WERI-Rb-1 (cell line): ENCODE results near the gene LRRC10B.

Source experiments
- DNase-seq: peaks from one replicate; pipeline ENCODE4 v3.0.0-alpha.2; 2020
- H3K27ac ChIP-seq: fragments of 250-450 bp; sonication (Bioruptor Pico); 2 replicates; pipeline ENCODE4 v1.5.1; 2020; ENCODE audit warnings: mild to moderate bottlenecking, moderate library complexity
- H3K27me3 ChIP-seq: fragments of 250-450 bp; sonication (Bioruptor Pico); 2 replicates; pipeline ENCODE4 v1.5.1; 2021; ENCODE audit warnings: mild to moderate bottlenecking, low read depth, moderate library complexity; ENCODE audit not compliant: insufficient read depth, severe bottlenecking
- H3K36me3 ChIP-seq: fragments of 250-450 bp; sonication (Bioruptor Pico); 2 replicates; pipeline ENCODE4 v1.5.1; 2020; ENCODE audit warnings: mild to moderate bottlenecking, moderate library complexity
- H3K4me3 ChIP-seq: 2 replicates; pipeline ENCODE4 v1.5.1; 2011; ENCODE audit warnings: low read depth, mild to moderate bottlenecking, control low read depth, low read length
- H3K9me3 ChIP-seq: fragments of 250-450 bp; sonication (Bioruptor Pico); 2 replicates; pipeline ENCODE4 v1.5.1; 2021; ENCODE audit warnings: mild to moderate bottlenecking, moderate library complexity; ENCODE audit not compliant: severe bottlenecking
- TF ChIP-seq, protein P1 (sequence below): IDR thresholded peaks from 2 replicates; pipeline ENCODE4 v1.5.1; 2011; ENCODE audit warnings: low read depth, mild to moderate bottlenecking, control low read depth, inconsistent platforms, low read length

LRRC10B gene

DNA sequence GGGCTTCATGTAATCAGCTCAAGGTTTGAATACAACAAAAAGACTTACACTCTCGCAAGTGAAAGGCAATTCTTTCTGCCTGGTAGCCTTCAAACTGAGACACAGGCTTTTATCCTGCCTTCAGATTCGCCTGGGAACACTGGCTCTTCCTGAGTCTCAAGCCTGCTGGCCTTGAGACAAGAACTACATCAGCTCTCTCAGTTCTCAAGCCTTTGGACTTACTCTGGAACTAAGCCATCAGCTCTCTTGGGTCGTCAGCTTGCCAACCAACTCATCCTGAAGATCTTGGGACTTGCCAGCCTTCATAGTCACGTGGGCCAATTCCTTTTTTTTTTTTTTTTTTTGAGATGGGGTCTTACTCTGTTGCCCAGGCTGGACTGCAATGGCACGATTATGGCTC is 35.7 kb upstream of the LRRC10B start:
- Histone ChIP-seq H3K9me3 (no peaks in the 10 kb centered on the region), H3K36me3 (no peaks in the 10 kb centered on the region), H3K27me3 (no peaks in the 10 kb centered on the region), H3K4me3 (no peak overlapping the region), H3K27ac (no peak overlapping the region)
- TF ChIP-seq, protein P1, sequence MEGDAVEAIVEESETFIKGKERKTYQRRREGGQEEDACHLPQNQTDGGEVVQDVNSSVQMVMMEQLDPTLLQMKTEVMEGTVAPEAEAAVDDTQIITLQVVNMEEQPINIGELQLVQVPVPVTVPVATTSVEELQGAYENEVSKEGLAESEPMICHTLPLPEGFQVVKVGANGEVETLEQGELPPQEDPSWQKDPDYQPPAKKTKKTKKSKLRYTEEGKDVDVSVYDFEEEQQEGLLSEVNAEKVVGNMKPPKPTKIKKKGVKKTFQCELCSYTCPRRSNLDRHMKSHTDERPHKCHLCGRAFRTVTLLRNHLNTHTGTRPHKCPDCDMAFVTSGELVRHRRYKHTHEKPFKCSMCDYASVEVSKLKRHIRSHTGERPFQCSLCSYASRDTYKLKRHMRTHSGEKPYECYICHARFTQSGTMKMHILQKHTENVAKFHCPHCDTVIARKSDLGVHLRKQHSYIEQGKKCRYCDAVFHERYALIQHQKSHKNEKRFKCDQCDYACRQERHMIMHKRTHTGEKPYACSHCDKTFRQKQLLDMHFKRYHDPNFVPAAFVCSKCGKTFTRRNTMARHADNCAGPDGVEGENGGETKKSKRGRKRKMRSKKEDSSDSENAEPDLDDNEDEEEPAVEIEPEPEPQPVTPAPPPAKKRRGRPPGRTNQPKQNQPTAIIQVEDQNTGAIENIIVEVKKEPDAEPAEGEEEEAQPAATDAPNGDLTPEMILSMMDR, result no peak
- DNase-seq, result no peak

DNA sequence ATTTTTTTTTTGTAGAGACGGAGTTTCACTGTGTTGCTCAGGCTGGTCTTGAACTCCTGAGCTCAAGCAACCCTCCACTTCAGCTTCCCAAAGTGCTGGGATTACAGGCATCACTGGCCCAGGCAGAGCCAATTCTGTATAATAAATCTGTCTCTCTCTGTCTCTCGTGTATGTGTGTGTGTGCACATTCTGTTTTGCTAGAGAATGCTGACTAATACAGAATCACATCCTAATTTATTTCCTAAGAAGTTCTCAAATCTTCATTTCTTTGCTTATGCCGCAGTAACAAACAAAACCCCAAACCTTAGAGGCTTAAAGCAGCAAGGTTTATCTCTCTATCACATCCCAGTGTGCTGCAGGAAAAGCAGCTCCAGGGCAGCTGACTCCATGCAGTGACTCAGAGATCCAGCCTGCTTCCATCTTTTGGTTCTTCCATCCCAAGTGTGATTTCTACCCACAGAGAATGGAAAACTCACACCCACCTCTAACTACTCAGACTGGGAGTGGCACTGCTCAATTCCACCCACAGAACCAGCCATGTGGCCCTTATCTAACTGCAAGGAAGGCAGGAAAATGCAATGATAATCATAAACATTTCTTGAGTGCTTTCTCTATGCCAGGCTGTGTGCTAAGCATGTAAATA is 35.1 kb upstream of the LRRC10B start:
- TF ChIP-seq, protein P1, result no peak
- no peaks in the 10 kb centered on the region for H3K9me3 ChIP-seq
- DNase-seq, result no peak

GRCh38 chr11:61474013-61474643 is 34.4 kb upstream of the LRRC10B start:
- Histone ChIP-seq H3K4me3 (no peak overlapping the region), H3K36me3 (no peaks in the 10 kb centered on the region), H3K9me3 (no peaks in the 10 kb centered on the region), H3K27me3 (no peaks in the 10 kb centered on the region), H3K27ac (no peak overlapping the region)
- TF ChIP-seq, protein P1, result no peak
- no peak for DNase-seq

More for the DNA sequence above, 35.1 kb upstream of the LRRC10B start:
- Histone ChIP-seq H3K27ac (no peak overlapping the region), H3K4me3 (no peak overlapping the region), H3K27me3 (no peaks in the 10 kb centered on the region), H3K36me3 (no peaks in the 10 kb centered on the region)

- Histone ChIP-seq H3K9me3 (no peaks in the 10 kb centered on the region), H3K27me3 (no peaks in the 10 kb centered on the region), H3K36me3 (no peaks in the 10 kb centered on the region), H3K4me3 (no peak overlapping the region), H3K27ac (no peak overlapping the region)
- TF ChIP-seq, protein P1, result no peak
- no peak for DNase-seq
Measured at GRCh38 chr11:61475433-61475832, 33.1 kb upstream of the LRRC10B start.

DNA sequence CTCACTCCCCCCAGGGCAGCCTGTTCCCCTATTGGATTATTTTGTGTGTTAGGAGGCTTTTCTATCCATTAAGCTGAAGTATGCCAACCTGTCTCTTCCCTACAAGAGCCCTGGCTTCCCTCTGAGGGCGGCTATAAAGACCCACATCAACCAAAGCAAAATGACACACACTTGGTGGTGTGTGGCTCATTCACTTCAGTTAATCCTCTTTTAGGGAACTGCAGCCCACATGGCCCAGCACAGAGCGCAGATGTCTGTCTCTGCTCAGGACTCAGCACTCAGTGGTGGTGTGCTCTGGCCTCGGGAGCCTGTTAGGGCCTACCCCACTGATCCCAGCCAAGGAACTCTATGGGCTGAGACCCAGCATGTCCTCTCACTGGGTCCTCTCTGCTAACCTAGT is 32.2 kb upstream of the LRRC10B start:
- H3K27ac ChIP-seq, result no peak overlapping the region
- TF ChIP-seq, protein P1, result no peak
- H3K27me3 ChIP-seq, result no peaks in the 10 kb centered on the region
- peak; percentile 42 for DNase-seq
- H3K4me3 ChIP-seq, result no peak overlapping the region
- no peaks in the 10 kb centered on the region for H3K36me3 ChIP-seq
- H3K9me3 ChIP-seq, result no peaks in the 10 kb centered on the region
